ENCODE results near the gene RPL22.

DNA sequence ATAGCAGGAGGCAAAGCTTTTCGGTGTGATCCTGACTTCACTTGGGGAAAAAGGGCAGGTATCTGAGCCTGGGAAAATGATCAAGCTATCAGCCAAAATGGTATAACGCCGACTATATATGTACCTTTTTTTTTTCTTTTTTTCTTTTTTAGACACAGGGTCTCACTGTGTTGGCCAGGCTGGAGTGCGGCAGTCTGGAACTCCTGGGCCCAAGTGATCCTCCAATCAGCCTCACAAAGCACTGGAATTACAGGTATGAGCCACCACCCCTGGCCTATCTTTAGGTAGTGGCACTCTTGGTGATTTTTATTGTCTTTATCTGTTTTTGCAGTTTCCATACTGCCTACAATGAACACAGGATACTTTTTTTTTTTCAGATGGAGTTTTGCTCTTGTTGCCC is 37.7 kb upstream of the RPL22 start:
- no peak for TF ChIP-seq POLR2A (IDR thresholded peaks at IDR 0.05)
- TF ChIP-seq CTCF (IDR thresholded peaks at IDR 0.05), result no peak

All from esophagus squamous epithelium (tissue), 4 donors.